ENCODE measurements around the gene SLX4IP.

SLX4IP gene

GRCh38 chr20:10618611-10619245 lies 183.6 kb downstream of the SLX4IP start:
- no peaks in the 10 kb centered on the region for H3K36me3 ChIP-seq
- H3K27me3 ChIP-seq: no peaks in the 10 kb centered on the region
- peak overlapping the region; percentile 14 to 52 for H3K27ac ChIP-seq
- H3K4me1 ChIP-seq: peaks cover 0 to 29% (median 9%) of the 10 kb centered on the region in 4 donors
- DNase-seq: no peak
- TF ChIP-seq CTCF (IDR thresholded peaks at IDR 0.05): no peak
- intact Hi-C loops (cut with DNase I; ENCODE audit: low total_unique reads): no loop called here
- H3K4me3 ChIP-seq: no peak overlapping the region
- no peaks in the 10 kb centered on the region for H3K9me3 ChIP-seq

- Histone ChIP-seq H3K27ac (peak overlapping the region; percentile 39 to 52), H3K9me3 (no peaks in the 10 kb centered on the region), H3K4me3 (no peak overlapping the region), H3K27me3 (no peaks in the 10 kb centered on the region), H3K36me3 (no peaks in the 10 kb centered on the region), H3K4me1 (peaks cover 0 to 36% (median 12%) of the 10 kb centered on the region in 4 donors)
- DNase-seq: no peak
- TF ChIP-seq CTCF (IDR thresholded peaks at IDR 0.05): no peak
- intact Hi-C loops (cut with DNase I; ENCODE audit: low total_unique reads): no loop called here
These were observed 184.3 kb downstream of the SLX4IP start for GRCh38 chr20:10619427-10619826.

GRCh38 chr20:10621149-10621548 lies 186.0 kb downstream of the SLX4IP start:
- no peak for DNase-seq
- Histone ChIP-seq H3K27me3 (no peaks in the 10 kb centered on the region), H3K4me3 (no peak overlapping the region), H3K9me3 (no peaks in the 10 kb centered on the region), H3K4me1 (peaks cover 0 to 52% (median 14%) of the 10 kb centered on the region in 4 donors), H3K36me3 (no peaks in the 10 kb centered on the region), H3K27ac (peak overlapping the region; percentile 17 to 25)
- no peak for TF ChIP-seq CTCF (IDR thresholded peaks at IDR 0.05)
- intact Hi-C loops (cut with DNase I; ENCODE audit: low total_unique reads): no loop called here

- Histone ChIP-seq H3K36me3 (no peaks in the 10 kb centered on the region), H3K4me3 (peak overlapping the region; percentile 36 to 39), H3K9me3 (no peaks in the 10 kb centered on the region), H3K4me1 (peaks cover 0 to 67% (median 14%) of the 10 kb centered on the region in 4 donors), H3K27me3 (no peaks in the 10 kb centered on the region), H3K27ac (peak overlapping the region; percentile 75 to 83)
- peak; percentile 73 to 84 for DNase-seq
- intact Hi-C loops (cut with DNase I; ENCODE audit: low total_unique reads): no loop called here
- TF ChIP-seq CTCF (IDR thresholded peaks at IDR 0.05): no peak
These were observed 187.7 kb downstream of the SLX4IP start for GRCh38 chr20:10622657-10623418.

GRCh38 chr20:10625641-10626040 lies 190.5 kb downstream of the SLX4IP start:
- peak overlapping the region; percentile 75 to 83 for H3K27ac ChIP-seq
- DNase-seq: no peak

More at GRCh38 chr20:10625641-10626040, 190.5 kb downstream of the SLX4IP start:
- TF ChIP-seq CTCF (IDR thresholded peaks at IDR 0.05): no peak
- H3K36me3 ChIP-seq: no peaks in the 10 kb centered on the region
- peaks cover 0 to 82% (median 31%) of the 10 kb centered on the region in 4 donors for H3K4me1 ChIP-seq
- no peaks in the 10 kb centered on the region for H3K9me3 ChIP-seq
- H3K4me3 ChIP-seq: no peak overlapping the region
- intact Hi-C loops (cut with DNase I; ENCODE audit: low total_unique reads): no loop called here
- no peaks in the 10 kb centered on the region for H3K27me3 ChIP-seq
